Measurements from ENCODE around the gene MIGA2. TPM values are rescaled to one million over a fixed set of nuclear protein-coding genes. Genes with fewer than 3 reads are reported as not detected.

Gene MIGA2
- total RNA-seq, 1 donor = 20.6 TPM

GRCh38 chr9:129089246-129089645, 52.8 kb downstream of the MIGA2 start:
- no peak for DNase-seq (ENCODE audit: low read depth)
- TF ChIP-seq CTCF (IDR thresholded peaks at IDR 0.05; ENCODE audit: insufficient read depth, low read length) = no peak
- no peak overlapping the region for H3K4me3 ChIP-seq (ENCODE audit: low read depth, low read length)

- no peak for DNase-seq (ENCODE audit: low read depth)
- H3K4me3 ChIP-seq (ENCODE audit: low read depth, low read length) = no peak overlapping the region
- no peak for TF ChIP-seq CTCF (IDR thresholded peaks at IDR 0.05; ENCODE audit: insufficient read depth, low read length)
These were observed 57.4 kb downstream of the MIGA2 start for GRCh38 chr9:129093602-129094386.

- H3K4me3 ChIP-seq (ENCODE audit: low read depth, low read length) = no peak overlapping the region
- no peak for DNase-seq (ENCODE audit: low read depth)
- TF ChIP-seq CTCF (IDR thresholded peaks at IDR 0.05; ENCODE audit: insufficient read depth, low read length) = no peak
These were observed 58.2 kb downstream of the MIGA2 start for GRCh38 chr9:129094387-129095169.

GRCh38 chr9:129095170-129095667, 58.8 kb downstream of the MIGA2 start:
- H3K4me3 ChIP-seq (ENCODE audit: low read depth, low read length) = no peak overlapping the region
- DNase-seq (ENCODE audit: low read depth) = no peak
- no peak for TF ChIP-seq CTCF (IDR thresholded peaks at IDR 0.05; ENCODE audit: insufficient read depth, low read length)

GRCh38 chr9:129095908-129096307, 59.5 kb downstream of the MIGA2 start:
- no peak overlapping the region for H3K4me3 ChIP-seq (ENCODE audit: low read depth, low read length)
- no peak for DNase-seq (ENCODE audit: low read depth)
- TF ChIP-seq CTCF (IDR thresholded peaks at IDR 0.05; ENCODE audit: insufficient read depth, low read length) = no peak

GRCh38 chr9:129097671-129098306, 61.4 kb downstream of the MIGA2 start:
- H3K4me3 ChIP-seq (ENCODE audit: low read depth, low read length) = no peak overlapping the region
- no peak for DNase-seq (ENCODE audit: low read depth)
- no peak for TF ChIP-seq CTCF (IDR thresholded peaks at IDR 0.05; ENCODE audit: insufficient read depth, low read length)

Measured in fibroblast of the aortic adventitia (primary cell).